SW480 (cell line): ENCODE measurements around the gene OXTR.

ENCODE experiments used
- DNase-seq: peaks from one replicate; pipeline ENCODE4 v3.0.0-alpha.2; 2016; ENCODE audit warnings: low spot score

The OXTR gene

GRCh38 chr3:8767667-8768363 is 1.6 kb downstream of the OXTR start:
- DNase-seq: peak; percentile 13

- no peak for DNase-seq
These were observed 2.2 kb downstream of the OXTR start for GRCh38 chr3:8767256-8767666.

GRCh38 chr3:8766148-8766547 is 3.3 kb downstream of the OXTR start:
- DNase-seq: no peak

GRCh38 chr3:8765528-8765927 is 3.9 kb downstream of the OXTR start:
- no peak for DNase-seq

GRCh38 chr3:8764528-8764927 is 4.9 kb downstream of the OXTR start:
- no peak for DNase-seq

- no peak for DNase-seq
These were observed 6.6 kb downstream of the OXTR start for GRCh38 chr3:8762607-8763377.

GRCh38 chr3:8761866-8762265 is 7.5 kb downstream of the OXTR start:
- no peak for DNase-seq

- no peak for DNase-seq
These were observed 8.9 kb downstream of the OXTR start for GRCh38 chr3:8760506-8760905.

GRCh38 chr3:8760091-8760490 is 9.3 kb downstream of the OXTR start:
- DNase-seq: no peak

GRCh38 chr3:8759038-8759707 is 10.2 kb downstream of the OXTR start:
- DNase-seq: no peak

- DNase-seq: no peak
These were observed 11.6 kb downstream of the OXTR start for GRCh38 chr3:8757551-8758518.

- DNase-seq: no peak
These were observed 12.7 kb downstream of the OXTR start for GRCh38 chr3:8756671-8757070.

GRCh38 chr3:8755564-8756237 is 13.7 kb downstream of the OXTR start:
- no peak for DNase-seq

GRCh38 chr3:8755097-8755496 is 14.3 kb downstream of the OXTR start:
- DNase-seq: no peak

- DNase-seq: no peak
These were observed 16.6 kb downstream of the OXTR start for GRCh38 chr3:8752832-8753231.

GRCh38 chr3:8749316-8749715 is 20.1 kb downstream of the OXTR start:
- DNase-seq: no peak

- no peak for DNase-seq
These were observed 22.6 kb downstream of the OXTR start for GRCh38 chr3:8746780-8747345.

- no peak for DNase-seq
These were observed 23.6 kb downstream of the OXTR start for GRCh38 chr3:8745619-8746370.

- DNase-seq: no peak
These were observed 25.5 kb downstream of the OXTR start for GRCh38 chr3:8743911-8744310.

GRCh38 chr3:8743021-8743601 is 26.3 kb downstream of the OXTR start:
- DNase-seq: no peak
